GM12878 (cell line): Measurements from ENCODE around the gene CFAP99. TPM values are rescaled to one million over a fixed set of nuclear protein-coding genes. Genes with fewer than 3 reads are reported as not detected.

Experiments used
- ATAC-seq: fragments of 200-7000 bp; cut with Tn5 transposase; 3 replicates; pipeline ENCODE4 v1.9.1; 2020; ENCODE audit warnings: mild to moderate bottlenecking, moderate library complexity
- BruUV-seq: library from RNA; stranded (reverse); fragments of 400-500 nt; replicated peaks from 2 replicates; lab custom pipeline; 2021; lab: Mats Ljungman, UMichigan
- CTCF ChIA-PET: fragments of 300-600 bp; sonication (Branson Sonifier 250); formaldehyde crosslinking; extraction: SDS; loops from one replicate; lab custom pipeline; 2021; ENCODE audit warnings: inconsistent platforms; lab: Yijun Ruan, JAX
- POLR2A ChIA-PET: fragments of 350-600 bp; formaldehyde crosslinking; extraction: SDS; loops from one replicate; lab custom pipeline; 2021; ENCODE audit warnings: inconsistent platforms; lab: Charles Lee
- RAD21 ChIA-PET: fragments of 300-600 bp; sonication (Branson Sonifier 250); formaldehyde crosslinking; loops from one replicate; lab custom pipeline; 2023; ENCODE audit warnings: antibody characterized with exemption; ENCODE audit not compliant: unreplicated experiment; lab: Charles Lee
- SMC1A ChIA-PET: fragments of 300-600 bp; sonication (Branson Sonifier 250); formaldehyde crosslinking; loops from one replicate; lab custom pipeline; 2023; ENCODE audit not compliant: unreplicated experiment, uncharacterized antibody; lab: Charles Lee
- DNase-seq: peaks from one replicate; pipeline ENCODE4 v3.0.0-alpha.2; 2011; ENCODE audit warnings: low read depth, low spot score
- FAIRE-seq: peaks from 3 replicates; lab custom pipeline; 2011; peaks lifted over from hg19 to GRCh38; lab: Jason Lieb, UNC
- H2AFZ ChIP-seq: 2 replicates; pipeline ENCODE4 v1.6.0; 2011; ENCODE audit warnings: low read depth, low read length, control low read depth; ENCODE audit not compliant: control insufficient read depth
- H3K27ac ChIP-seq: 2 replicates; pipeline ENCODE4 v1.5.1; 2011; ENCODE audit warnings: control low read depth; ENCODE audit not compliant: control insufficient read depth, insufficient read depth
- H3K27me3 ChIP-seq, 2 experiments: replicated peaks in 1 of 2; 2 replicates each; pipeline versions ENCODE4 v1.6.0 to v1.6.1; 2011; ENCODE audit warnings: low read length in 1 of 2; ENCODE audit not compliant: control insufficient read depth in 2 of 2, insufficient read depth in 2 of 2
- H3K36me3 ChIP-seq, 2 experiments: 2 replicates each; pipeline ENCODE4 v1.5.1; 2011; ENCODE audit warnings: low read length in 1 of 2; ENCODE audit not compliant: control insufficient read depth in 2 of 2, insufficient read depth in 2 of 2
- H3K4me1 ChIP-seq: 2 replicates; pipeline ENCODE4 v1.6.1; 2011; ENCODE audit warnings: mild to moderate bottlenecking, low read length, moderate library complexity, mixed read lengths; ENCODE audit not compliant: control insufficient read depth, insufficient read depth
- H3K4me2 ChIP-seq: 2 replicates; pipeline ENCODE4 v1.6.0; 2011; ENCODE audit warnings: control low read depth; ENCODE audit not compliant: control insufficient read depth, insufficient read depth
- H3K4me3 ChIP-seq: fragments of 200-600 bp; sonication (generic); 2 replicates; pipeline ENCODE4 v1.5.1; 2016
- H3K79me2 ChIP-seq: 2 replicates; pipeline ENCODE4 v1.6.0; 2011; ENCODE audit warnings: low read length; ENCODE audit not compliant: control insufficient read depth, insufficient read depth
- H3K9ac ChIP-seq: 2 replicates; pipeline ENCODE4 v1.8.0; 2011; ENCODE audit warnings: low read length, control low read depth, mixed read lengths; ENCODE audit not compliant: control insufficient read depth, insufficient read depth
- H3K9me3 ChIP-seq: replicated peaks from 3 replicates; pipeline ENCODE4 v1.5.1; 2011; ENCODE audit warnings: mild to moderate bottlenecking, low read length; ENCODE audit not compliant: control insufficient read depth, insufficient read depth
- H4K20me1 ChIP-seq: 2 replicates; pipeline ENCODE4 v1.6.0; 2011; ENCODE audit not compliant: control insufficient read depth, insufficient read depth
- IRF4 ChIP-seq: IDR thresholded peaks from 2 replicates; pipeline ENCODE4 v1.6.1; 2011; ENCODE audit warnings: low read depth, low read length
- KDM1A ChIP-seq: fragments of 200-600 bp; sonication (generic); IDR thresholded peaks from 2 replicates; pipeline ENCODE4 v1.6.1; 2016; ENCODE audit warnings: borderline replicate concordance
- MXI1 ChIP-seq: fragments of 150-350 bp; IDR thresholded peaks from 2 replicates; pipeline ENCODE4 v1.6.1; 2011; ENCODE audit warnings: low read depth, mild to moderate bottlenecking, inconsistent platforms, low read length, improper control_type of control experiment
- MYB ChIP-seq: fragments of 150-350 bp; IDR thresholded peaks from 2 replicates; pipeline ENCODE4 v1.6.1; 2014; ENCODE audit warnings: mild to moderate bottlenecking, low read depth, low read length, borderline replicate concordance
- MYC ChIP-seq: IDR thresholded peaks from 2 replicates; pipeline ENCODE4 v1.6.1; 2011; ENCODE audit warnings: mild to moderate bottlenecking, low read length, moderate library complexity, inconsistent platforms; ENCODE audit not compliant: insufficient read depth, insufficient replicate concordance, insufficient read length, severe bottlenecking
- NRF1 ChIP-seq: conservative IDR thresholded peaks from 2 replicates; pipeline ENCODE4 v1.6.1; 2011; ENCODE audit warnings: mild to moderate bottlenecking, low read depth, low read length, improper control_type of control experiment
- POLR2AphosphoS5 ChIP-seq: IDR thresholded peaks from 2 replicates; pipeline ENCODE4 v1.6.1; 2011; ENCODE audit warnings: mild to moderate bottlenecking, low read length, inconsistent platforms
- RBBP5 ChIP-seq: fragments of 200-600 bp; sonication (generic); conservative IDR thresholded peaks from 2 replicates; pipeline ENCODE4 v1.6.1; 2016
- RELA ChIP-seq: fragments of 450-650 bp; IDR thresholded peaks from 2 replicates; pipeline ENCODE4 v1.8.0; 2014; ENCODE audit warnings: borderline replicate concordance; ENCODE audit not compliant: partially characterized antibody
- YBX1 ChIP-seq: fragments of 450-650 bp; IDR thresholded peaks from 2 replicates; pipeline ENCODE4 v1.6.1; 2016; ENCODE audit warnings: antibody characterized with exemption
- YY1 ChIP-seq: IDR thresholded peaks from 2 replicates; pipeline ENCODE4 v1.6.1; 2011; ENCODE audit warnings: low read depth, mild to moderate bottlenecking, low read length
- WGBS: methylation state at CpG from one replicate; pipeline ENCODE4 v1.1.6; 2016; ENCODE audit warnings: low lambda C conversion rate; ENCODE audit not compliant: insufficient replicate concordance, insufficient coverage; ENCODE audit errors: missing lambda C conversion rate; 5-methylcytosine and 5-hydroxymethylcytosine counted together
- in situ Hi-C: fragments of 300-500 bp; cut with MboI; formaldehyde crosslinking; loops from 9 replicates; pipeline ENCODE4 v1.14.3; 2018; ENCODE audit warnings: mixed read lengths
- intact Hi-C: fragments of 100-400 bp; cut with micrococcal nuclease; formaldehyde crosslinking; loops from one replicate; pipeline ENCODE4 v1.14.2; 2022; ENCODE audit not compliant: unreplicated experiment
- polyA plus RNA-seq, 11 experiments: library from polyadenylated mRNA; depleted of rRNA in 4 of 11; unstranded in 6 of 11; stranded (reverse) in 5 of 11; fragments of >200 nt; fragmentation: Nextera tagmentation in 4 of 11; fragmentation: Illumina TruSeq in 1 of 11; extraction: Ambion mirVana in 4 of 11; extraction: Trizol in 1 of 11; gene quantifications; 1 replicate in 1 of 11; 2 replicates in 10 of 11; pipeline versions ENCODE4 v1.2.1 to v1.2.3, GENCODE V29; 2011 to 2016; ENCODE audit warnings: inconsistent platforms in 2 of 11, missing spikeins in 2 of 11, low read depth in 1 of 11
- total RNA-seq, 4 experiments: library from RNA; depleted of rRNA in 3 of 4; stranded (reverse); fragments of >200 nt in 3 of 4; fragmentation: Illumina TruSeq in 1 of 4; extraction: Trizol in 1 of 4; gene quantifications; 2 replicates each; pipeline versions ENCODE4 v1.2.1 to v1.2.3, GENCODE V29; 2013 to 2021

The CFAP99 gene
- total and polyA plus RNA-seq, 10 of the 15 experiments (the other 5 are each of a cell fraction or from before 2014, with no cell fraction given), result not detected

DNA sequence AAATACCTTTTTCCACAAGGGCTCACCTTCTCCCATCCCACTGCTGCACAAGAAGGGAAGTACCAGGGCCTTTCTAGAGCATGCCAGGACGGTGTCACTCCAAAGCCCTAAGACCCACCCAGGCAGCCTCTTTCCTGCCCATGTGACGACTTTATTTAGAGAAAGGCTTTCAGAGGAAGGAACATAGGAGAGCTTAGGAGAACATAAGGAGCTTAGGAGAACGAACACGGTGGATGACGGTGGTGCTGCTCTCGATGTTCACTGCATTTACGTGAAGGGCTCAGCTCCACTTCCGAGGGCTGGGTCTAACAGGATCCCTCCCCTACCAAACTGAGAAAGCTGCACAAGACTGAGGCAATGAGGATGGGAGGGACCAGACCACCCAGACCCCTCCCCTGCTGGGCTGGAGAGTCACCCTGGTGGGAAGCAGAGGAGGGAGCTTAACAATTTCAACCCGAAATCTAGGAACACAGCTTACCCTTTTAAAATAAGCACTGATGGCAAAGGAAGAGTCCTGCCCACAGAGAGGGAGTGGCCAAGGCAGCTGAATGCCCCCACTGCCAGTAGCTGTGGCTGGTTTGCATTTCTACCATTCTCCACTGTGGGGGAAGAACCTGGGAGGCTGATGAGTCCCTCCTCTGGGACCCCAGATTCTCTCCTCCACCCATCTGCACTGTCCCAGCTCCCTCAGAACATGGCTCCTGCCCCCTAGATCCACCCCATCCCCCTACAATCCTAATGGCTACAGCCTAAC, 30.1 kb upstream of the CFAP99 start (continued):
- no peak for TF ChIP-seq YBX1

DNA sequence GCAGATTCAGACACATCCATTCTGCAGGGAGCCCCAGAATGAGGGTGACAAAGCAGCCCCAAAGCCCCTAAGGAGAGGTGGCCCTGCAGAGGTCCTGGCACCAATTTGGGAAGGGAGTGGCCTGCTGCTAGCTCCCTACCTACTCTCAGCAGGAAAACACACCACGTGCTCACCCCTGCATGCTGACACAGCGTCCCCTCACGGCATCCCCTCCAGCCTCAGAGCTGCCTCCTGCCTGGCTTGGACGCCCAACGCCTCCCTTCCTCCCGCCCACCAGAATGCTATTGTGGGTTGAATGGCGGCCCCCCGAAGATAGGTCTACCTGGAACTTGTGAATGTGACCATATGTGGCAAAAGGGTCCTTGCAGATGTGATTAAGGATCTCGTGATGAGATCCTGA, 29.1 kb upstream of the CFAP99 start:
- ChIA-PET POLR2A (no interaction called here), RAD21 (no interaction called here), CTCF (interaction anchor here (0.6 to 0.9 kb wide), 2 partner anchors 11 to 180 kb away, joined by 3 read pairs; no protein-coding TSS in a partner anchor), SMC1A (no interaction called here)
- 14% methylated on average over 9 of the region's 9 CpGs for WGBS
- no TSS peak for BruUV-seq
- no peak for ATAC-seq
- no peaks in the 10 kb centered on the region for H4K20me1 ChIP-seq
- no peaks in the 10 kb centered on the region for H3K79me2 ChIP-seq
- no peak for DNase-seq
- no peak overlapping the region for H3K4me3 ChIP-seq
- H3K4me1 ChIP-seq, result no peaks in the 10 kb centered on the region
- no peak overlapping the region for H2AFZ ChIP-seq
- no peak overlapping the region for H3K9ac ChIP-seq
- intact Hi-C loops (no loop called here), in situ Hi-C loops (no loop called here)
- no peaks in the 10 kb centered on the region for H3K36me3 ChIP-seq
- H3K4me2 ChIP-seq, result no peak overlapping the region
- no peak overlapping the region for H3K27ac ChIP-seq
- no peak for FAIRE-seq
- TF ChIP-seq RELA (no peak), MYB (no peak), POLR2AphosphoS5 (no peak), MXI1 (no peak), YY1 (no peak), KDM1A (no peak), NRF1 (no peak), RBBP5 (no peak), MYC (no peak), IRF4 (no peak)
- H3K27me3 ChIP-seq, result no peaks in the 10 kb centered on the region
- H3K9me3 ChIP-seq, result no peaks in the 10 kb centered on the region
